Measurements from ENCODE around the gene FOXP3. TPM values are rescaled to one million over a fixed set of nuclear protein-coding genes. Genes with fewer than 3 reads are reported as not detected.
A peak's percentile ranks its signal among the peaks of the same experiment; 100 is the strongest.

Gene FOXP3
- total RNA-seq, 1 donor, result not detected

DNA sequence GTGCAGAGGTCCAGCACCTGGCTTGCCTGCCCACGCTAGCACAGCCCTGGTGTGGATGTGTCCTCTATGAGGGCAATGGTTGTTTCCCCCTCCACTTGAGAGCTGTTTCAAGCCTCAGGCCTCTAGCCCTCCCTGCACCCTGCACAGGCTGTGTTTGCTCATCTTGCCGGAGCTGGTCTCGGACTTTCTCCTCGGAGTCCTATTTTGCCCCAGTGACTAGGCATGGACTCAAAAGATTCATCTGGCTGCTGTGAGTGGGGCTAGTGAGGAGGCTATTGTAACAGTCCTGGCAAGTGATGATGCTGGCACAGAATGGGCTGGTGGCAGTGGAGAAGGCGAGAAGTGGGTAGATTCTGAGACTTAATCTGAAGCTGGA is 5.8 kb downstream of the FOXP3 start:
- DNase-seq (ENCODE audit: insufficient read length, low spot score, missing footprints), result no peak
- Histone ChIP-seq H3K27ac (ENCODE audit: low read depth, low read length) (no peak overlapping the region), H3K4me3 (ENCODE audit: insufficient read depth, low read length) (no peak overlapping the region), H3K4me2 (ENCODE audit: insufficient read depth, low read length) (no peak overlapping the region), H3K36me3 (ENCODE audit: insufficient read depth, low read length) (no peaks in the 10 kb centered on the region), H3K4me1 (ENCODE audit: insufficient read depth, low read length) (no peaks in the 10 kb centered on the region), H4K20me1 (ENCODE audit: insufficient read depth, low read length) (no peaks in the 10 kb centered on the region), H2AFZ (ENCODE audit: low read length) (no peak overlapping the region), H3K9me3 (ENCODE audit: low read depth, low read length) (no peaks in the 10 kb centered on the region), H3K79me2 (ENCODE audit: insufficient read depth, low read length) (no peaks in the 10 kb centered on the region), H3K27me3 (ENCODE audit: insufficient read depth, low read length) (no peaks in the 10 kb centered on the region)
- TF ChIP-seq CTCF (IDR thresholded peaks at IDR 0.05; ENCODE audit: extremely low read depth, low read depth, low read length), result no peak

GRCh38 chrX:49257846-49258748 is 6.4 kb downstream of the FOXP3 start:
- no peaks in the 10 kb centered on the region for H3K27me3 ChIP-seq (ENCODE audit: insufficient read depth, low read length)
- DNase-seq (ENCODE audit: insufficient read length, low spot score, missing footprints), result peak; percentile 80
- H3K9me3 ChIP-seq (ENCODE audit: low read depth, low read length), result no peaks in the 10 kb centered on the region
- no peak overlapping the region for H3K4me2 ChIP-seq (ENCODE audit: insufficient read depth, low read length)
- H4K20me1 ChIP-seq (ENCODE audit: insufficient read depth, low read length), result no peaks in the 10 kb centered on the region
- H3K36me3 ChIP-seq (ENCODE audit: insufficient read depth, low read length), result no peaks in the 10 kb centered on the region
- no peaks in the 10 kb centered on the region for H3K79me2 ChIP-seq (ENCODE audit: insufficient read depth, low read length)
- H3K4me1 ChIP-seq (ENCODE audit: insufficient read depth, low read length), result no peaks in the 10 kb centered on the region
- no peak for TF ChIP-seq CTCF (IDR thresholded peaks at IDR 0.05; ENCODE audit: extremely low read depth, low read depth, low read length)
- no peak overlapping the region for H3K27ac ChIP-seq (ENCODE audit: low read depth, low read length)
- no peak overlapping the region for H2AFZ ChIP-seq (ENCODE audit: low read length)
- no peak overlapping the region for H3K4me3 ChIP-seq (ENCODE audit: insufficient read depth, low read length)

- H3K36me3 ChIP-seq (ENCODE audit: insufficient read depth, low read length), result no peaks in the 10 kb centered on the region
- no peaks in the 10 kb centered on the region for H3K4me1 ChIP-seq (ENCODE audit: insufficient read depth, low read length)
- H3K27ac ChIP-seq (ENCODE audit: low read depth, low read length), result no peak overlapping the region
- no peak overlapping the region for H3K4me2 ChIP-seq (ENCODE audit: insufficient read depth, low read length)
- no peaks in the 10 kb centered on the region for H4K20me1 ChIP-seq (ENCODE audit: insufficient read depth, low read length)
- DNase-seq (ENCODE audit: insufficient read length, low spot score, missing footprints), result peak; percentile 76
- no peaks in the 10 kb centered on the region for H3K27me3 ChIP-seq (ENCODE audit: insufficient read depth, low read length)
- H2AFZ ChIP-seq (ENCODE audit: low read length), result no peak overlapping the region
- H3K4me3 ChIP-seq (ENCODE audit: insufficient read depth, low read length), result no peak overlapping the region
- H3K9me3 ChIP-seq (ENCODE audit: low read depth, low read length), result no peaks in the 10 kb centered on the region
- no peaks in the 10 kb centered on the region for H3K79me2 ChIP-seq (ENCODE audit: insufficient read depth, low read length)
- TF ChIP-seq CTCF (IDR thresholded peaks at IDR 0.05; ENCODE audit: extremely low read depth, low read depth, low read length), result no peak
These were observed 7.3 kb downstream of the FOXP3 start for GRCh38 chrX:49257074-49257790.

Data from osteoblast (primary cell).